HepG2 (cell line): ENCODE data around the gene BYSL. TPM values are rescaled to one million over a fixed set of nuclear protein-coding genes. Genes with fewer than 3 reads are reported as not detected.

Source experiments
- CHD2 ChIP-seq: IDR thresholded peaks from 2 replicates; pipeline ENCODE4 v1.6.1; 2011; ENCODE audit warnings: low read depth, low read length, improper control_type of control experiment
- EED ChIP-seq: sonication (generic); formaldehyde crosslinking; IDR thresholded peaks from 2 replicates; pipeline ENCODE4 v1.5.0; 2020; ENCODE audit warnings: mild to moderate bottlenecking, missing genetic modification reagents
- FOXJ3 ChIP-seq: sonication (generic); formaldehyde crosslinking; IDR thresholded peaks from 2 replicates; pipeline ENCODE4 v1.4.0; 2020; ENCODE audit warnings: missing genetic modification reagents, mild to moderate bottlenecking, borderline replicate concordance
- ISL2 ChIP-seq: sonication (generic); formaldehyde crosslinking; IDR thresholded peaks from 2 replicates; pipeline ENCODE4 v1.5.0; 2020; ENCODE audit warnings: missing genetic modification reagents
- JUND ChIP-seq: sonication (generic); formaldehyde crosslinking; IDR thresholded peaks from 2 replicates; pipeline ENCODE4 v1.8.0; 2022; ENCODE audit warnings: mild to moderate bottlenecking, missing genetic modification reagents
- MBNL3 ChIP-seq: fragments of 250-450 bp; sonication (Bioruptor Pico); conservative IDR thresholded peaks from 2 replicates; pipeline ENCODE4 v1.8.0; 2022; ENCODE audit warnings: mild to moderate bottlenecking, inconsistent platforms
- NR1H2 ChIP-seq: sonication (generic); formaldehyde crosslinking; IDR thresholded peaks from 2 replicates; pipeline ENCODE4 v1.8.1; 2022; ENCODE audit warnings: low read depth, missing genetic modification reagents, borderline replicate concordance
- REXO4 ChIP-seq: sonication (generic); formaldehyde crosslinking; IDR thresholded peaks from 2 replicates; pipeline ENCODE4 v1.8.0; 2022; ENCODE audit warnings: missing genetic modification reagents, mild to moderate bottlenecking, borderline replicate concordance
- SMAD3 ChIP-seq: sonication (generic); formaldehyde crosslinking; IDR thresholded peaks from 2 replicates; pipeline ENCODE4 v1.4.0; 2020; ENCODE audit warnings: missing genetic modification reagents
- TARDBP ChIP-seq: sonication (generic); formaldehyde crosslinking; IDR thresholded peaks from 2 replicates; pipeline ENCODE4 v1.8.0; 2022; ENCODE audit warnings: mild to moderate bottlenecking, missing genetic modification reagents
- TBL1XR1 ChIP-seq: fragments of 150-350 bp; IDR thresholded peaks from 2 replicates; pipeline ENCODE4 v1.6.1; 2014; ENCODE audit warnings: borderline replicate concordance, low read length; ENCODE audit not compliant: partially characterized antibody
- ZBTB7A ChIP-seq: sonication (generic); formaldehyde crosslinking; IDR thresholded peaks from 2 replicates; pipeline ENCODE4 v1.8.0; 2022; ENCODE audit warnings: mild to moderate bottlenecking, missing genetic modification reagents
- ZKSCAN5 ChIP-seq: sonication (generic); formaldehyde crosslinking; IDR thresholded peaks from 2 replicates; pipeline ENCODE4 v1.5.1; 2020; ENCODE audit warnings: mild to moderate bottlenecking, missing genetic modification reagents
- ZNF274 ChIP-seq: sonication (generic); formaldehyde crosslinking; IDR thresholded peaks from 2 replicates; pipeline ENCODE4 v1.5.1; 2020; ENCODE audit warnings: mild to moderate bottlenecking, missing genetic modification reagents
- ZNF484 ChIP-seq: sonication (generic); formaldehyde crosslinking; IDR thresholded peaks from 2 replicates; pipeline ENCODE4 v1.5.1; 2020; ENCODE audit warnings: mild to moderate bottlenecking, low read depth, missing genetic modification reagents, borderline replicate concordance
- ZNF563 ChIP-seq: sonication (generic); formaldehyde crosslinking; IDR thresholded peaks from 2 replicates; pipeline ENCODE4 v1.8.0; 2022; ENCODE audit warnings: mild to moderate bottlenecking, moderate library complexity, missing genetic modification reagents
- ZNF570 ChIP-seq: sonication (generic); formaldehyde crosslinking; IDR thresholded peaks from 2 replicates; pipeline ENCODE4 v1.4.0; 2020; ENCODE audit warnings: mild to moderate bottlenecking, missing genetic modification reagents, borderline replicate concordance
- ZNF598 ChIP-seq: sonication (generic); formaldehyde crosslinking; IDR thresholded peaks from 2 replicates; pipeline ENCODE4 v1.5.1; 2020; ENCODE audit warnings: mild to moderate bottlenecking, missing genetic modification reagents, borderline replicate concordance
- ZNF75D ChIP-seq: sonication (generic); formaldehyde crosslinking; IDR thresholded peaks from 2 replicates; pipeline ENCODE4 v1.8.1; 2023; ENCODE audit warnings: missing genetic modification reagents, mild to moderate bottlenecking, borderline replicate concordance
- ZNF883 ChIP-seq: sonication (generic); formaldehyde crosslinking; IDR thresholded peaks from 2 replicates; pipeline ENCODE4 v1.5.1; 2020; ENCODE audit warnings: mild to moderate bottlenecking, missing genetic modification reagents; ENCODE audit errors: not compliant biosample characterization
- polyA plus RNA-seq, 8 experiments: library from polyadenylated mRNA; depleted of rRNA in 3 of 8; stranded (reverse) in 7 of 8; unstranded in 1 of 8; fragments of >200 nt; fragmentation: Illumina TruSeq in 4 of 8; extraction: Trizol in 4 of 8; gene quantifications; 2 replicates each; pipeline versions ENCODE4 v1.2.1 to v1.2.3, GENCODE V29; 2011 to 2016; ENCODE audit warnings: low read depth in 4 of 8, missing spikeins in 1 of 8, mixed read lengths in 1 of 8; ENCODE audit not compliant: insufficient read depth in 1 of 8
- total RNA-seq, 5 experiments: library from RNA; depleted of rRNA; stranded (reverse); fragments of >200 nt; fragmentation: Illumina TruSeq; extraction: Trizol; gene quantifications; 2 replicates each; pipeline ENCODE4 v1.2.3, GENCODE V29; 2016; ENCODE audit warnings: low read depth in 1 of 5
- TF ChIP-seq, protein P1 (sequence below): sonication (generic); formaldehyde crosslinking; IDR thresholded peaks from 2 replicates; pipeline ENCODE4 v1.9.0; 2021; ENCODE audit warnings: missing genetic modification reagents, borderline replicate concordance
- TF ChIP-seq, protein P2 (sequence below): sonication (generic); formaldehyde crosslinking; IDR thresholded peaks from 2 replicates; pipeline ENCODE4 v1.5.0; 2020; ENCODE audit warnings: missing genetic modification reagents
- TF ChIP-seq, protein P3 (sequence below): sonication (generic); formaldehyde crosslinking; conservative IDR thresholded peaks from 2 replicates; pipeline ENCODE4 v1.8.1; 2023; ENCODE audit warnings: missing genetic modification reagents

The BYSL gene
- total and polyA plus RNA-seq, 2 of the 13 experiments (the other 11 are each of a cell fraction or from before 2014, with no cell fraction given), result 27.9 to 28.6 TPM

DNA sequence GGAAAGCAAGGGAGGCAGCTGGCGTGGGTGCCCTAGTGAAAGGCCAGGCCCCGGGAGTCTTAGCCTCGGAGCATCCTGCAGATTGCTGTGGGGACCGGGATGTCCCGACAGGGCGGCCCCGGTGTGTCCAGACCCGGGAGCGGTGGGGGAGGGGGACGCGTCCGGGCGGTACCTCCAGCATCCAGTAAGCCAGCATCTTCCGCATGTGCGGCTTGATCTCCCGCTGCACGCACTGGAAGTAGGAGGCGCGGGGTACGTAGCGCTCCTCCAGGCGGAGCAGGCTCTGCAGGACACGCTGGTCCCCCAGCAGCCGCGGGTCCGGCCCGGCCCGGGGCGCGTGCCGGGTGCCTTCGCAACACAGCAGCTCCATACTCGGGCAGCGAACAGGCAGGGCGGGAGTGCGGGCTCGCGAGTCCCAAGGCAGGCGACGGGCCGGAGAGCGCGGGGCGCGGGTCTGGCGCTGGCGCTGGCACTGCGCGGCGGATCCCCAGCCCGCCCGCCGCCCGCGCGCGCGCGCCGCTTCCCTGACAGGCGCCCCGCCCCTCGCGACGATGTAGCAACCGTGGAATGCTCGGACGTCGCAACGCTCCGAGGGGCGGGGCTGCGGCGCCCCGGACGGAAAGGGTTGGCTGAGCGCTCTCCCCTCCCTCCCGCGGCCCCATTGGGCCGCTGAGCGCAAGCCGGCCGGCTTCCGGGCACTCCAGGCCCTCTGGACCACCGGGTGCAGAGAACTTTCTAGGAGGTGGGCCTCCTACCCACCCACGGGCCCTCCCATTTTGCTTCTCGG, 20.2 kb downstream of the BYSL start, which contains the start of gene CCND3 (continued):
- TF ChIP-seq, protein P1, sequence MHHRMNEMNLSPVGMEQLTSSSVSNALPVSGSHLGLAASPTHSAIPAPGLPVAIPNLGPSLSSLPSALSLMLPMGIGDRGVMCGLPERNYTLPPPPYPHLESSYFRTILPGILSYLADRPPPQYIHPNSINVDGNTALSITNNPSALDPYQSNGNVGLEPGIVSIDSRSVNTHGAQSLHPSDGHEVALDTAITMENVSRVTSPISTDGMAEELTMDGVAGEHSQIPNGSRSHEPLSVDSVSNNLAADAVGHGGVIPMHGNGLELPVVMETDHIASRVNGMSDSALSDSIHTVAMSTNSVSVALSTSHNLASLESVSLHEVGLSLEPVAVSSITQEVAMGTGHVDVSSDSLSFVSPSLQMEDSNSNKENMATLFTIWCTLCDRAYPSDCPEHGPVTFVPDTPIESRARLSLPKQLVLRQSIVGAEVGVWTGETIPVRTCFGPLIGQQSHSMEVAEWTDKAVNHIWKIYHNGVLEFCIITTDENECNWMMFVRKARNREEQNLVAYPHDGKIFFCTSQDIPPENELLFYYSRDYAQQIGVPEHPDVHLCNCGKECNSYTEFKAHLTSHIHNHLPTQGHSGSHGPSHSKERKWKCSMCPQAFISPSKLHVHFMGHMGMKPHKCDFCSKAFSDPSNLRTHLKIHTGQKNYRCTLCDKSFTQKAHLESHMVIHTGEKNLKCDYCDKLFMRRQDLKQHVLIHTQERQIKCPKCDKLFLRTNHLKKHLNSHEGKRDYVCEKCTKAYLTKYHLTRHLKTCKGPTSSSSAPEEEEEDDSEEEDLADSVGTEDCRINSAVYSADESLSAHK (CRISPR knock-in tag), result no peak
- TF ChIP-seq EED (no peak; the same call in 1 of the 2 replicates), ISL2 (CRISPR knock-in tag) (no peak; the same call in 1 of the 2 replicates), NR1H2 (CRISPR knock-in tag) (no peak), MBNL3 (CRISPR knock-in tag) (no peak), FOXJ3 (CRISPR knock-in tag) (no peak), REXO4 (CRISPR knock-in tag) (no peak), ZKSCAN5 (CRISPR knock-in tag) (no peak), ZNF883 (no peak), CHD2 (no peak), ZNF563 (CRISPR knock-in tag) (no peak; the same call in 1 of the 2 replicates), ZNF75D (CRISPR knock-in tag) (no peak), ZBTB7A (no peak), TBL1XR1 (no peak), SMAD3 (CRISPR knock-in tag) (peak; percentile 71; the same call in 1 of the 2 replicates), ZNF274 (CRISPR knock-in tag) (no peak), ZNF484 (CRISPR knock-in tag) (no peak), ZNF598 (CRISPR knock-in tag) (peak; percentile 30; the same call in 1 of the 2 replicates), TARDBP (no peak), JUND (CRISPR knock-in tag) (no peak), ZNF570 (no peak)
- TF ChIP-seq, protein P2, sequence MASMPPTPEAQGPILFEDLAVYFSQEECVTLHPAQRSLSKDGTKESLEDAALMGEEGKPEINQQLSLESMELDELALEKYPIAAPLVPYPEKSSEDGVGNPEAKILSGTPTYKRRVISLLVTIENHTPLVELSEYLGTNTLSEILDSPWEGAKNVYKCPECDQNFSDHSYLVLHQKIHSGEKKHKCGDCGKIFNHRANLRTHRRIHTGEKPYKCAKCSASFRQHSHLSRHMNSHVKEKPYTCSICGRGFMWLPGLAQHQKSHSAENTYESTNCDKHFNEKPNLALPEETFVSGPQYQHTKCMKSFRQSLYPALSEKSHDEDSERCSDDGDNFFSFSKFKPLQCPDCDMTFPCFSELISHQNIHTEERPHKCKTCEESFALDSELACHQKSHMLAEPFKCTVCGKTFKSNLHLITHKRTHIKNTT (CRISPR knock-in tag), result no peak
- TF ChIP-seq, protein P3, sequence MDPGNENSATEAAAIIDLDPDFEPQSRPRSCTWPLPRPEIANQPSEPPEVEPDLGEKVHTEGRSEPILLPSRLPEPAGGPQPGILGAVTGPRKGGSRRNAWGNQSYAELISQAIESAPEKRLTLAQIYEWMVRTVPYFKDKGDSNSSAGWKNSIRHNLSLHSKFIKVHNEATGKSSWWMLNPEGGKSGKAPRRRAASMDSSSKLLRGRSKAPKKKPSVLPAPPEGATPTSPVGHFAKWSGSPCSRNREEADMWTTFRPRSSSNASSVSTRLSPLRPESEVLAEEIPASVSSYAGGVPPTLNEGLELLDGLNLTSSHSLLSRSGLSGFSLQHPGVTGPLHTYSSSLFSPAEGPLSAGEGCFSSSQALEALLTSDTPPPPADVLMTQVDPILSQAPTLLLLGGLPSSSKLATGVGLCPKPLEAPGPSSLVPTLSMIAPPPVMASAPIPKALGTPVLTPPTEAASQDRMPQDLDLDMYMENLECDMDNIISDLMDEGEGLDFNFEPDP (CRISPR knock-in tag), result no peak
